CD4-positive, alpha-beta T cell treated with Interferon gamma for 1 hour (primary cell): ENCODE data around the gene CAV2.
"Not testable (repeated sequence)": the region's sequence is repeated elsewhere in the genome, so short reads cannot be mapped to it uniquely, and the experiment has no call there.

Source experiments
- DNase-seq: peaks from one replicate; pipeline ENCODE4 v3.0.0-alpha.2; 2020

CAV2 gene, protein sequence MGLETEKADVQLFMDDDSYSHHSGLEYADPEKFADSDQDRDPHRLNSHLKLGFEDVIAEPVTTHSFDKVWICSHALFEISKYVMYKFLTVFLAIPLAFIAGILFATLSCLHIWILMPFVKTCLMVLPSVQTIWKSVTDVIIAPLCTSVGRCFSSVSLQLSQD

GRCh38 chr7:116499168-116500077 is at the start of gene CAV2:
CAV2 (plus strand) TSS chr7:116499738; CDS start chr7:116499782, 44 bp downstream.
- no peak for DNase-seq

DNA sequence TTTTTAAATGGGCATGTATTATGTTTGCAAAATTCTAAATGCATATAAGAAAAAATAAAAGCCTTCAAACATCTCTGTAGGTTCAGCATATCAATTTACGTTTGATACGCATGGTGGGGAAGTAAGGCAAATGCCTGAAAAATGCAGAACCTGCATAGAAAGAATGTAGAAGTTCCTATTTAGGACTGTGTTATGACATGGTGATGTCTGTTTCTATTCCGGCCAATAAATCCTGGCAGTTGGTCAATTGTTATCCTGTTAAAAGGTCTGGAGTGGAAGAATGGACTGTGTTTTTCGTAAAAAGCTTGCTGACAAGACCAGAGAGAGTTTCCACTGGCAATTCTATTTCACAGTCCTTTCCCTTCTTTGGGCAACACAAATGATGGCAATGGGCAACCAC is 49.6 kb upstream of the CAV2 start:
- no peak for DNase-seq

GRCh38 chr7:116451957-116452729 is 47.4 kb upstream of the CAV2 start:
- DNase-seq = no peak

DNA sequence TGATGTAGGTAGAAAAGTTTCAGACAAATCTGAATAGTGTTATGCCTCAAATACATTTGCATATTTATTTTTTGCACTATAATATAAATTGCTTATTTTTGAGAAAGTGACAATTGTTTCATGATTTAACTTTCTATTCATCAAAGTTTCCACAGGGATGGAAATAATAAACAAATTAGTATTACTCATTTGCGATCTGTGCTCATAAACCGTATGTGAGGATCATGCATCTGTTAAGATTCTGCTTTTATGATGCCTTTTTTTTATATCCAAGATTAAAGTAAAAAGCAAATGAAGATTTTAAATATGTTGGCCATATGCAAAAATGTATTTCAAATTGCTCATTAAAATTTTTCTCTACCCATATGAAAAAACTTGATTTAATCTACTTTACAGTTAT is 45.2 kb upstream of the CAV2 start:
- DNase-seq = no peak

DNA sequence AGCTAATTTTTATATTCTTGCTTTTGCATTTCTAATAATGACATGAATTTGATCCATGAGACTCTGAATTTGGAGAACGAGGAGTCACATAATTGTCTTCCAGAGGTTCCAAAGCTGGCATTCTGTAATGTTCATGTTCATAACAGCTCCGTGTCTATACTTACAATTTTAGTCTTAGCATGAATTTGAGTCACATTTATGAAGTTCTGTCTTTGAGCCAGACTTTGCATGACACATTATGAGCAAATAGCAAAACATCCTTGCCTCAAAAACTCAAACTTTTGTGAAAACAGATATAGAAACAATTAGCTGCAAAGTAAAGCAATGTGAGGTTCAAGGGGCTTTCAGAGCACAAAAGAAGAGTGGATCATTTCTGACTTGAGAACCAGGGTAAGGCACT is 44.5 kb upstream of the CAV2 start:
- no peak for DNase-seq

DNA sequence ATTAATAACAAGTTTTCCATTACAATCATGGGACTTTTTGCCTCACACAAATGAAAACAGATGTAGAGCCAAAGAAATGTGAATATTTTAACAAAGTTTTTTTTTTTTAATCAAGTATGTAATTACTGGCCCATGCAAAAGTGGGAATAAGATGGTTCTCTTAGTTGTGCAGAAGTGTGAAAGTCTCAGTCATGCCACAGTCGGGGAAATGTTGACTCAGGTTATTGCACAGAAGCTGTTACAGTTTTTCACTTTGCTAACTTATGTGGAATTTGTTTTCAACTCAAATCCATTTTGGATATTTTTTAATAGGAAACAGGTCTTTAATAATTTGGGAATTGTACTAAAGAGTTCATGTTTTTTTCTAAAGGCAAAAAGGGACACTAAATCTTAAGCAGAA is 44.0 kb upstream of the CAV2 start:
- no peak for DNase-seq

- DNase-seq = no peak
Observed at GRCh38 chr7:116461500-116461899, 38.0 kb upstream of the CAV2 start.

GRCh38 chr7:116463956-116464355 is 35.6 kb upstream of the CAV2 start:
- DNase-seq = no peak

- DNase-seq = no peak
Observed at GRCh38 chr7:116464375-116464774, 35.2 kb upstream of the CAV2 start.

- no peak for DNase-seq
Observed at GRCh38 chr7:116465125-116465524, 34.4 kb upstream of the CAV2 start.

DNA sequence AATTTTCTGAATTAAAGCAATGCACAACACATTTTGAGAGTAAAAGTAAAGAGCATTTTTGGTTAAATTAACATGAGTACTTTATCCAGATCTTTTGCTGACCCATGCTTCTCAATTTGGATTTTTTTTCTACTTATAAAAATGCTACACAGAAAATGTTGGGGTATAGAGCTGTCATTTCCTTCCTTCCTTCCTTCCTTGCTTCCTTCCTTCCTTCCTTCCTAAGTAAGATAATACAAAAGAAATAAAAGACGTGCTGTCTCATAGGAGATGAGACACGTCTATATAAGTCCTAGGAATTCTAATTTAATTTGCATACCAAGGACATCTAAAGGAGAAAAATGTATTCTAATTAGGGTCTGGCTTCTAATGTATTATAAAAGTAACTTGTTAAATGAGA is 31.0 kb upstream of the CAV2 start:
- DNase-seq = no peak

- no peak for DNase-seq
Observed at GRCh38 chr7:116477625-116478024, 21.9 kb upstream of the CAV2 start.

DNA sequence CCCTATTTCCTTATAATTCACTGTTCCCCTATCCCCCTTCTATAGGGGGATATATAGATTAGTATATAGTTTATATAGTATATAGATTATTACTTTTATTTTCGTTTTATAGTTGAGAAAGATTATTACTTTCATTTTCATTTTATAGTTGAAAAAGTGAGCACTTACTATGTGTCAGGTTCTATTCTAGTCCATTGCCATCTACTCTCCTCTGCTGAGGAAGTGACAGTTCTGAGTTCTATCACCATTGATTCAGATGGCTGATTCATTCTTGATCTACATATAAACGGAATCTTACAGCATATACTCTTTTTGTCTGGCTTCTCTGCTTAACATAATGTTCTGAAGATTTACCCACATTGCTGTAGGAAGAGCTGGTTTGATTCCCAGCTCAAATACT is 20.7 kb upstream of the CAV2 start:
- no peak for DNase-seq

DNA sequence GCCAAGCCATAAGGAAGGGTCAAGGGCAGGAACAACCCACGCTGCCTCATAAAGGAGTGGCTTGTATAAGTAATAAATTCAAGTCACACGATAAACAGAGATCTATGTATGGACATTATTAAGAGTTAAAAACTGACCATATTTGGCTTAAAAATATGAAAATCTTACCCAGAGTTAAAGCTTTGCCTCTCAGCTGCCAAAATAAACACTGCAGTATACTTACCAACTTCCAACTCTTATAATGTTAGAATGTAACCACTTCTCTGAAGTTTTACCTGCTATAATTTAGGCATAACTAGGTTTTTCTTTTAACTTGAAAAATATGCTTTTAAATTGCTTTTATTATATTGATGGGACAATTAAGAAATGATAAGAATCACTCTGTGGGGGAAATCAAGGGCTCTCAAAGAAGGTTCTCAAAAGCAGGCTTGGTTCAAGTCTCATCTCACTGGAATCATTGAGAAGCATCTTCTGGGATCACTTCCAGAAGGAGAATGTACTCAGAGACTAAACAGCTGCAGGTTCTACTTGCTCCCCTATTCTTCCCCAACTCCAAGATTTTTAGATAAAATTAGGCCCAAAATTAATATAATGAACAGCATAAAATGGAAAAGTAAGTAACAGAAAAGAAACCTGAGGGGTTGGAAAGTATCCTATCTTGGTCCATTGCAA is 16.1 kb upstream of the CAV2 start:
- DNase-seq = no peak

DNA sequence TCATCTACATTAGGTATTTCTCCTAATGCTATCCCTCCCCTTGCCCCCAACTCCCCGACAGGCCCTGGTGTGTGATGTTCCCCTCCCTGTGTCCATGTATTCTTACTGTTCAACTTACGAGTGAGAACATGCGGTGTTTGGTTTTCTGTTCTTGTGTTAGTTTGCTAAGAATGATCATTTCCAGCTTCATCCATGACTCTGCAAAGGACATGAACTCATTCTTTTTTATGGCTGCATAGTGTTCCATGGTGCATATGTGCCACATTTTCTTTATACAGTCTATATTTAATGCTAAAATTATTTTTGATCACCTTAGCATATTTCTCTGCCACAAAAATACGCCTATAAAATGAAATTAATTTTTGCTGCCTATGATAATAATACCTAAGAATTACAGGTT is 15.1 kb upstream of the CAV2 start:
- not testable (repeated sequence) for DNase-seq

DNA sequence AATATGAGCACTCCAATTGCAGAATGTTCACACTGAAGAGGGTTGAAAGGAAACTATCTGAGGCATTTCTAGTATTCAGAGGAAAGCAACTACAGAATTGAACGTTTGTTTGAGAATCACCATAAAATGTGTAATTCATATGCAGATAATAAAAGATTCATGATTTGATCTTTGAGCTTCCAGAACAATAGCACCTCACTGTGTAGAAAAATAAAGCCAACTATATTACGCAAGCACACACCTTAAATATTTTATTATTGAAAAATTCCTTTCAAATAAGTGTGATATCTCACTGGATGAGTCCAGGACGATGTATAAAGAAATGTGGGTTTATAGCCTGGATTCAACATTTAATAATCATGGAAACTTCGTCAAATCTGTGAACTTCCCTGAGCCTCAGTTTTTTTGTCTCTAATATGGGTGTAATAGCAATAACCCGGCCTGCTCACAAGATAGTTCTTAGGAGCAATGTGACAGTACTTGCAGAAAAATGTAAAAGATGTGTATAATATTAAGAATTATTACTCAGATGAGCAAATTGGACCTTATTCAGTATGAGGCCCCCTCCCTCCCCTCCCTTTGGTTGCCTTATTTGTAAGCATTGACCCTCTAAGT is 11.5 kb upstream of the CAV2 start:
- no peak for DNase-seq

GRCh38 chr7:116490351-116490750 is 9.2 kb upstream of the CAV2 start:
- DNase-seq = no peak

DNA sequence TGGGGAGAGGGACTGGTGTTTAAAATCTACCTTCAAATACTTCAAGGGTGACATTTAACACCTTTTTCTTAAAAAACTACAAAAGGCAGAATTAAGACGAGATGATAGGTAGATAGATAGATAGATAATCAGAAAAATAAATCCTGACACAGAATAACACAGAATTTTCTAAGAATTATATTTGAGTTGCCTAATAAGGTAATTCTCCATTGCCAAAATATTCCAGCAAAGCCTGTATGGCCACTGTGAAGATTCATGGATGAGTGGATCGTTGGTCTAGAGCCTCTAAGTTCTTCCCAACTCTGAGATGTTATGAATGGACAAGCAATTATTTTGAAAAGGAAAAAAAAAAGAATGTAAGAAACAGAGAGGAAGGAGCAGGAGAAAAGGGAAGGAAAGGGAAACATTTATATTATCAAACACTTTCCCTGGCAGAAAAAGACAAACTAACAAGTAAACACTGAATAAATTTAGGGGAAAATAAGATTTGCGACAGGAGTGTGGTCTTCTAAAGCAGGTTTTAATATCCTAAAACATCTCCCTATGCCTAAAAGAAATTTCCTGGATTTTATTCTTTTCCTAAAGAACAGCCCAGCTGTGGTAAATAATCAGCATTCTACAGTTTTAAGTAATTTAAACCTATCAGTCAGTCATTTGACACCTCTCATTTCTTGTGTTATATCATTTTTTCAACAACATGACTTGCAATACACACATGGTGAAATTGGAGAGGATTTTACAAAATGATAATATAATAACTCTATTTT is 7.5 kb upstream of the CAV2 start:
- no peak for DNase-seq

DNA sequence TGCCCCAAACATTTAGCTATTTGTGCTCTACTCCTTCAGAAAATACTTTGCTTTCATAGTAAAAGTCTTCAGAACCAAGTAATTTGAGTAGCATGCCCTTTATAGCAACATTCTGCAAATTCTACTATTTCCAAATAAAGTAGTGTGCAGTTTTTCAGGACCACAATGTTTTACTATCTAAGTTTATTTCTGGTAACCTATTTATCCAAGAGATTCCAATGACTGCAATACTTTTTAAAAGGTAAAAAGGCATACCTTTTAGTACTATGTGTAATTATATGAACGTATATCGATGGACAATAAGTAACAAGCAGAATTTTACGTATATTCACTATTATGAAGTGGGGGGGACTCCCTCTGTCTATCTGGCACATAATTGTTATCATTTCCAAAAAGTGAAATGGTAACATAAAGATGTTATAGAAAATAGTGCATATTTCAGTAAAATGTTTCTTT is 6.9 kb upstream of the CAV2 start:
- DNase-seq = no peak

DNA sequence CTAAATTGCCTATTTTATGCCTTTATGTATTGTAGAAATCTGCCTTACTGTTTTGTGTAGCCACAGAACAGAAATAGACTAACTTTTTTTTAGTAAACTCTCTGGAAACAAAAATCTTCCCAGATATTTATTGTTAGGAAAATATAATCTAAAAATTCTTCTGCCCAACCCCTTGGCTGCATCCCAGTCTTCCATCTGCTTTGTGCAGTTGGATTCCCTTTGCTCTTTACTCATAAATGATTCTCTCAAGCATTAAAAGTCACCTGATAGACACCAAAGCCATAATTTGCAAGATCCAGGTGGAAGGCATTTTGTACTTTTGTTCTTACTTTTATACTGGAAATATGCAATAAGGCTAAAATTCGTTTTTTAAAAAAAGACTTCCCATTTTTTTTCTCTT is 6.1 kb upstream of the CAV2 start:
- no peak for DNase-seq

DNA sequence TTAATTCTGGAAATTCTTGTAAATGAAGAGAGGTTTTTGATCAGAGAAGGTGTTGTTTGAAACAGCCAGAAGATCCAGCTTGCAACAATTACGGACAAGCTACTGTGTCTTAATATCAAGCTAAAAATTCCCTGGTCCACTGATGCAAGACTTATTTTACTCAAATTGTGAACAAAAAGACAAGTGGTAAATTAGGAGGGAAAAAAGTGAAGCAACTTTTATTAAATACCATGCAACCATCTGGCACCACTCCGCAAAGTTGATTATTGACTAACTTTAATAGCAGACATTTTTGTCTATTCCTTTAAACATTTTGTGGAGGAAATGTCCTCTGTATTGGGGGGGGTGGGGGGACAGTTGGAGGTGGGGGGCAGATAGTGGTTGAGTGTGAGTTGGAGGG is 5.1 kb upstream of the CAV2 start:
- no peak for DNase-seq

DNA sequence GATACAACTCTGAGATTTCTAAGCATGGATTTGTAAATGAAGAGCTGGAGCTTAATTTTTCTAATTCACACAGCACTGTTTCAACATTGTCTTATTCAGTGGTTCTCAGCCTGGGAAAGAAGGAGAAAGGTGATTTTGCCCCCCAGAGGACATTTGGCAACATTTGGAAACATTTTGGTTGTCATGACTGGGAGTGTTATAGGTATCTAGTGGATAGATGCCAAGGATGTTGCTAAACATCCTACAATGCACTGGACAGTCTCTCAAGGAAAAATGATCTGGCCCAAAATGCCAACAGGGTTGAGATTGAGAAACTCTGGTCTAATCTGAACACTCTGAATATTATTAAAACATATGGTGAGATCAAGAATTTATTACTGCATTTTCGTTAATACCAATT is 3.8 kb upstream of the CAV2 start:
- no peak for DNase-seq
